DOHH2 (cell line): ENCODE results near the gene VPS33A.

Source experiments
- EZH2phosphoT487 ChIP-seq: fragments of 200-600 bp; sonication (generic); IDR thresholded peaks from 2 replicates; pipeline ENCODE4 v1.6.1; 2017; ENCODE audit warnings: borderline replicate concordance, mild to moderate bottlenecking, antibody characterized with exemption, low read length, moderate library complexity, mixed read lengths
- TF ChIP-seq, protein P1 (sequence below): fragments of 200-600 bp; sonication (generic); IDR thresholded peaks from one replicate; pipeline ENCODE4 v1.5.1; 2014; ENCODE audit warnings: antibody characterized with exemption, mild to moderate bottlenecking, low read depth, low read length; ENCODE audit not compliant: poor library complexity, severe bottlenecking

DNA sequence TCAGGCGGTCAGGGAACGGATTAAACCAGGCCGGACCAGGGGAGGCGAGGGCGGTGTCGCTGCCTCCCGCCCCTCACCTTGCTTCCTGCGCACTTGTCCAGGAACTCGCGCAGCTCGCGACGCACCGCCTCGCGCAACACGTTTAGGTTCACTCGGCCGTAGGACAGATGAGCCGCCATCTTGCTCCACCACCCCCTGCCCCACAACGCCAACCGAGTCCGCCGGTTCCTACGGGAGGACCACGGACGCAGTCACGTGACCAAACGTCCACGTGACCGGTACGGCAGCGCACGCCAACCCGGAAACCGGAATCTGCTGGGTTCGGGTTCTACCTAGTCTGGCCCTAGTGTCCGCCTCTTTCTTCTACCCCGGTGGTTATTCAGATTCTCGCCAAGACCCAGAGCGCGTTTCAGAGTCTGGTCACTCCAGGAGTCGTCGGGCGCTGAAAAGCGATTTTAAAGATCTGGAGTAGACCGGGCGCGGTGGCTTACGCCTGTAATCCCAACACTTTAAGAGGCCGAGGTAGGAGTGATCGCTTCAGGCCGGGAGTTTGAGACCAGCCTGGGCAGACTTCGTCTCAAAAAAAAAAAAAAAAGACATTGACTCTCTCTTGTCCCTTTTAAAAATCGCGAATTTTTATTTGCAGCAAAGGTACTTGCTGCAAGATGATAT lies at the start of gene VPS33A:
- TF ChIP-seq, protein P1, sequence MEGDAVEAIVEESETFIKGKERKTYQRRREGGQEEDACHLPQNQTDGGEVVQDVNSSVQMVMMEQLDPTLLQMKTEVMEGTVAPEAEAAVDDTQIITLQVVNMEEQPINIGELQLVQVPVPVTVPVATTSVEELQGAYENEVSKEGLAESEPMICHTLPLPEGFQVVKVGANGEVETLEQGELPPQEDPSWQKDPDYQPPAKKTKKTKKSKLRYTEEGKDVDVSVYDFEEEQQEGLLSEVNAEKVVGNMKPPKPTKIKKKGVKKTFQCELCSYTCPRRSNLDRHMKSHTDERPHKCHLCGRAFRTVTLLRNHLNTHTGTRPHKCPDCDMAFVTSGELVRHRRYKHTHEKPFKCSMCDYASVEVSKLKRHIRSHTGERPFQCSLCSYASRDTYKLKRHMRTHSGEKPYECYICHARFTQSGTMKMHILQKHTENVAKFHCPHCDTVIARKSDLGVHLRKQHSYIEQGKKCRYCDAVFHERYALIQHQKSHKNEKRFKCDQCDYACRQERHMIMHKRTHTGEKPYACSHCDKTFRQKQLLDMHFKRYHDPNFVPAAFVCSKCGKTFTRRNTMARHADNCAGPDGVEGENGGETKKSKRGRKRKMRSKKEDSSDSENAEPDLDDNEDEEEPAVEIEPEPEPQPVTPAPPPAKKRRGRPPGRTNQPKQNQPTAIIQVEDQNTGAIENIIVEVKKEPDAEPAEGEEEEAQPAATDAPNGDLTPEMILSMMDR = no peak
- no peak for TF ChIP-seq EZH2phosphoT487
